Karpas-422 (cell line): ENCODE measurements around the gene GBX2. TPM values are rescaled to one million over a fixed set of nuclear protein-coding genes. Genes with fewer than 3 reads are reported as not detected.

Experiments used
- DNase-seq: peaks from one replicate; pipeline ENCODE4 v3.0.0-alpha.2; 2015
- H2AFZ ChIP-seq: fragments of 200-600 bp; sonication (generic); 2 replicates; pipeline ENCODE4 v1.6.1; 2014; ENCODE audit warnings: antibody characterized with exemption, low read length, mixed read lengths
- H3K27ac ChIP-seq: fragments of 200-600 bp; sonication (generic); 2 replicates; pipeline ENCODE4 v1.5.1; 2014; ENCODE audit warnings: mild to moderate bottlenecking, low read length, moderate library complexity
- H3K27me3 ChIP-seq: fragments of 200-600 bp; sonication (generic); 2 replicates; pipeline ENCODE4 v1.6.1; 2014; ENCODE audit warnings: low read length, mixed read lengths
- H3K36me3 ChIP-seq: fragments of 200-600 bp; sonication (generic); 2 replicates; pipeline ENCODE4 v1.6.1; 2014; ENCODE audit warnings: low read length, mixed read lengths; ENCODE audit not compliant: insufficient read depth
- H3K4me1 ChIP-seq: fragments of 200-600 bp; sonication (generic); 2 replicates; pipeline ENCODE4 v1.6.1; 2014; ENCODE audit warnings: mild to moderate bottlenecking, low read length, mixed read lengths
- H3K4me2 ChIP-seq: fragments of 200-600 bp; sonication (generic); 2 replicates; pipeline ENCODE4 v1.6.1; 2014; ENCODE audit warnings: low read length, low read depth, mild to moderate bottlenecking; ENCODE audit not compliant: poor library complexity, severe bottlenecking
- H3K4me3 ChIP-seq: fragments of 200-600 bp; sonication (generic); 2 replicates; pipeline ENCODE4 v1.5.1; 2014; ENCODE audit warnings: mild to moderate bottlenecking, antibody characterized with exemption, low read length, mixed read lengths
- H3K79me2 ChIP-seq: fragments of 200-600 bp; sonication (generic); 2 replicates; pipeline ENCODE4 v1.6.1; 2014; ENCODE audit warnings: mild to moderate bottlenecking, low read length, mixed read lengths
- H3K9ac ChIP-seq: fragments of 200-600 bp; sonication (generic); 2 replicates; pipeline ENCODE4 v1.6.0; 2014; ENCODE audit warnings: low read length
- H3K9me2 ChIP-seq: fragments of 200-600 bp; sonication (generic), shearing (Covaris generic); replicated peaks from 2 replicates; pipeline ENCODE4 v1.6.0; 2014; ENCODE audit warnings: mild to moderate bottlenecking, low read length, moderate library complexity; ENCODE audit not compliant: insufficient read depth
- H3K9me3 ChIP-seq: fragments of 300-700, 200-600 bp; sonication (generic); 2 replicates; pipeline ENCODE4 v1.6.1; 2014; ENCODE audit warnings: low read length, mixed read lengths
- H4K20me1 ChIP-seq: fragments of 200-600 bp; sonication (generic); 2 replicates; pipeline ENCODE4 v1.6.1; 2014; ENCODE audit warnings: mild to moderate bottlenecking, antibody characterized with exemption, low read length, low read depth; ENCODE audit not compliant: insufficient read depth
- total RNA-seq: library from RNA; depleted of rRNA; stranded (reverse); fragments of >200 nt; shearing (Covaris generic); gene quantifications from 2 replicates; pipeline ENCODE4 v1.2.3, GENCODE V29; 2014; ENCODE audit warnings: low replicate concordance

GBX2 gene
- total RNA-seq, 1 experiment from 2014 or later, result not detected

DNA sequence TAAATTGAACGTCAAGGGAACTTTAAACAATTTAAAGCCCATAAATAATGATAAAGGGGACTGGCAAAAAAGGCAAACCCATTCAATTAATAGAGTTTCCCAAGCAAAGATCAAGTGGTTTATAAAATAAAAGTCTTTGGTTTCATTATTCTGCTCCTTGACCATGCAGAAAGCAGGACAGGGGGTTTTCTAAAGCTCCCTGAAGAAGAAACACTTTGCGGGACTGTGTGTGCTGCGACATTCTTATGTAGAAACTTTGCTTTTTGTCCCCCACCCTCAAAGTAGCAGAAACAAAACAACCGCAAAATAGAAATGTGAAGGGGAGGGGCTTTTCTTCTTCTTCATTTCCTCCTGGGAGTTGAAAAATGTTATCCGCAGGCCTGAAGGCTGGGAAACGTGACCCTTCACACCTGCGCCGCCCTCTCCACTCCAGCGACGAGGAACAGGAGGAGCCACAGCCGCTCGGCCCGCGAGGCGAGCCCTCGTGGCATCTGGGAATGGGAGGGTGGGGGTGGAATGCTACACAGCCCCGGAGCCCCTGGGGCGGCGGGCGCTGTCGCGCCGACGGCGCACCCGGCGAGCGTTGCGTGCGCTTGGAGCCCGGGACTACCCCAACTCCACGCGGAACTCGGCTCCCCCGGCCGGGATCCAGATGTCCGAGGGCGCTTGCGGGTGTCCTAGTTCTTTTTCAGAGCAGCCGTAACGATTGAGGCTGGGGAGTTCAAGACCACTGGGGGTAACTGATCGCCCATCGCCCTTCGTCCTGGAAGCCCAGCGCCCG is 4.3 kb upstream of the GBX2 start:
- Histone ChIP-seq H3K79me2 (no peaks in the 10 kb centered on the region), H3K36me3 (no peaks in the 10 kb centered on the region), H3K4me1 (no peaks in the 10 kb centered on the region), H3K4me3 (no peak overlapping the region), H3K4me2 (no peak overlapping the region), H3K9me3 (no peaks in the 10 kb centered on the region), H3K9ac (no peak overlapping the region), H3K9me2 (no peaks in the 10 kb centered on the region), H3K27me3 (no peaks in the 10 kb centered on the region), H2AFZ (no peak overlapping the region), H4K20me1 (no peaks in the 10 kb centered on the region), H3K27ac (no peak overlapping the region)
- no peak for DNase-seq

- H3K27ac ChIP-seq, result no peak overlapping the region
- H3K79me2 ChIP-seq, result no peaks in the 10 kb centered on the region
- H3K4me3 ChIP-seq, result no peak overlapping the region
- no peak overlapping the region for H3K4me2 ChIP-seq
- no peaks in the 10 kb centered on the region for H4K20me1 ChIP-seq
- no peak overlapping the region for H3K9ac ChIP-seq
- no peaks in the 10 kb centered on the region for H3K36me3 ChIP-seq
- H2AFZ ChIP-seq, result no peak overlapping the region
- no peaks in the 10 kb centered on the region for H3K4me1 ChIP-seq
- no peak for DNase-seq
- no peaks in the 10 kb centered on the region for H3K9me3 ChIP-seq
- no peaks in the 10 kb centered on the region for H3K9me2 ChIP-seq
- H3K27me3 ChIP-seq, result no peaks in the 10 kb centered on the region
Observed at GRCh38 chr2:236171680-236172254, 3.6 kb upstream of the GBX2 start.

DNA sequence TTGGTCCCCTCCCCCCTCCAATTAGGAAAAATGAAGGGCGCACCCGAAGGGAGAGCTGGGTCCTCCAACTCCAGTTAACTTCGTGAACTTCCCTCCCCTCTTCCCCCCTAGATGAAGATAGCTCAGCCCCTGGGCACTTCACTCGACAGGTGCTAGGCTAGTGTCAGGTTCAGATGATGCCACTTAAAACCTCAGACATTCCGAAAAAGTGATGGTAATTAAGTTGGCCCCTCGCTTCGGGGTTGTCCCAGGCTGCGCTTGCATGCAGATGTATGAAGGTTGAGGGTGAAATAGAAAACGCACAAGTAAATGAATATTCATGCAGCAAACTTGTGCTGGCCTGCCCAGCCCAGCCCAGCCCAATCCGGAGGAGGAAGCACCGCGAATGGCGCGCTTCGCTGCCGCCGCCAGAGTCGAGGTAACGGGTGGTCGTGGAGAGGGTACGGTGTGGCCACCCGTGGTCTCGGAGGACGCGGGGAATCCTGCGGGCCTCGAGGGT is 3.0 kb upstream of the GBX2 start:
- Histone ChIP-seq H3K4me2 (no peak overlapping the region), H3K36me3 (no peaks in the 10 kb centered on the region), H2AFZ (no peak overlapping the region), H3K27me3 (no peaks in the 10 kb centered on the region), H4K20me1 (no peaks in the 10 kb centered on the region), H3K9me2 (no peaks in the 10 kb centered on the region), H3K4me3 (no peak overlapping the region), H3K9me3 (no peaks in the 10 kb centered on the region), H3K9ac (no peak overlapping the region), H3K27ac (no peak overlapping the region), H3K4me1 (no peaks in the 10 kb centered on the region), H3K79me2 (no peaks in the 10 kb centered on the region)
- DNase-seq, result no peak

DNA sequence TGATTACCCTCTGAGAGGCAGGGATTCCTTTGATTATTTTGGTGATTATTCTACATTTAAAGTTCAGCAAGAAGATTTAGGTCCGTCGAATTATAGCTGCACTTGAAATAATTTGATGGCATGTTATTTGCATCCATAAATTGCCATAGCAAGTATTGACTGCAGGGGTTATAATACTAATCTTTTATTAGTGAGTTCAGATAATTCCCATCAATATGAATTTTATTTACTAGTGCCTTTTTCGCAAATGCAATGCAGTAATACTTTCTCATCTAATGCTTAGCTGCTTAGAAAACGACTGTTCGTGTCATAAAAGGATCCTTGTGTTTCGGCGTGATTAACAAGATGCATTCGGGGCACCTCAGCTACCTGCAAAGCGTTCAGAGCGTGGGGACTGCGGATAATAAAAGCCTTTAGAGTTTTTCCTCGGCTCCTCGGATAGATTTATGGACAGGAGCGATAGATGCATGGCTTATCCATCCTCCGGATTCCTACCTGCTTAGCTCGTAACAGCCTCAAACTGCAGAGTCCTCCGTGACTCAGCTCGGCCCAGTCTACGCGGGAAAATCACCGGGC is 2.5 kb upstream of the GBX2 start:
- Histone ChIP-seq H2AFZ (no peak overlapping the region), H3K9me2 (no peaks in the 10 kb centered on the region), H3K36me3 (no peaks in the 10 kb centered on the region), H3K79me2 (no peaks in the 10 kb centered on the region), H3K4me2 (no peak overlapping the region), H3K4me1 (no peaks in the 10 kb centered on the region), H3K9me3 (no peaks in the 10 kb centered on the region), H4K20me1 (no peaks in the 10 kb centered on the region), H3K27me3 (no peaks in the 10 kb centered on the region), H3K9ac (no peak overlapping the region), H3K4me3 (no peak overlapping the region), H3K27ac (no peak overlapping the region)
- no peak for DNase-seq

DNA sequence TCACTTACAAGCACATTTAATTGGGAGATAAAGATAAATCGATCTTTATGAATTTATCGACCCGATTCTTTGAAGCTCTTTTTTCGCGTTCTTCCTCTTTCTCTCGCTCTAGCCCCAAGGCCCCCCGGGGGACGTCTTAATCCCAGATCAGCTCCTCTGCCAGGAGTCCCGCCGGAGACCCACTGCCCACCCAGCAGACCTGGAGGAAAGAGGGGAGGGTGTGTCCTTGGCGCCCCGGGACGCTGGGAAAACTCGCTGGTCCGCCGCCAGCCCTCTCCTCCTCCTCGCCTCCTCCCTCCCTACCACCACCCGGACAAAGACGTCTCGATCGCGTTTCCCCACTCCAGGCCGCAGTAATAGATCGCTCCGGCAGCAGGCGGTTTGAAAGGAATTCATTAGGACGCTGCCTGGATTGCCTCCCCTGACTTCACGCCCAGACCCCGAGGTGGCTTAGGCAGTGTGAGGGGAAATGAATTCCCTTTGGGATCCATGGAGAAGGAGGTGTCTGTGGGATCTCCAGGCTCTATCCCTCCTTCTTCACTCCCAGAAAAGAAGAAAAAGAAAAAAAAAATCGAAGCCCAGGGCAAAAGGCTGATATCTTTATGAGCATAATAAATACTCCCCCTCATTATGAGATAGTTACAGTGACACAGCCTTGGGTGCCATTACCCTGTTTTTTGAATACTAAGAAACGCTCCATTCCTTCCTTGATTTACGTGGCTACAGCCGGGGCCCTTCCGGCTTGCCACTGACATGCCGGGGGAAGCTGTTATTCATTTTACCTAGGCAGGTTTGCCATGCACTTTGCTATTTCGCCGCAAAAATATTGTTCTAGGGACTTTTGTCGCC is 1.8 kb upstream of the GBX2 start:
- H3K4me1 ChIP-seq, result no peaks in the 10 kb centered on the region
- H3K9me3 ChIP-seq, result no peaks in the 10 kb centered on the region
- no peaks in the 10 kb centered on the region for H3K36me3 ChIP-seq
- H3K4me2 ChIP-seq, result no peak overlapping the region
- no peak overlapping the region for H3K9ac ChIP-seq
- H3K79me2 ChIP-seq, result no peaks in the 10 kb centered on the region
- no peak for DNase-seq
- H3K27ac ChIP-seq, result no peak overlapping the region
- H3K9me2 ChIP-seq, result no peaks in the 10 kb centered on the region
- no peak overlapping the region for H2AFZ ChIP-seq
- H3K4me3 ChIP-seq, result no peak overlapping the region
- H3K27me3 ChIP-seq, result no peaks in the 10 kb centered on the region
- no peaks in the 10 kb centered on the region for H4K20me1 ChIP-seq

GRCh38 chr2:236169151-236169721 is 1.1 kb upstream of the GBX2 start:
- Histone ChIP-seq H3K4me1 (no peaks in the 10 kb centered on the region), H3K9ac (no peak overlapping the region), H3K9me2 (no peaks in the 10 kb centered on the region), H3K27me3 (no peaks in the 10 kb centered on the region), H3K9me3 (no peaks in the 10 kb centered on the region), H4K20me1 (no peaks in the 10 kb centered on the region), H3K4me2 (no peak overlapping the region), H3K27ac (no peak overlapping the region), H3K4me3 (no peak overlapping the region), H3K79me2 (no peaks in the 10 kb centered on the region), H3K36me3 (no peaks in the 10 kb centered on the region), H2AFZ (no peak overlapping the region)
- no peak for DNase-seq

- Histone ChIP-seq H3K9me2 (no peaks in the 10 kb centered on the region), H3K79me2 (no peaks in the 10 kb centered on the region), H3K9ac (no peak overlapping the region), H2AFZ (no peak overlapping the region), H3K27me3 (no peaks in the 10 kb centered on the region), H4K20me1 (no peaks in the 10 kb centered on the region), H3K27ac (no peak overlapping the region), H3K4me2 (no peak overlapping the region), H3K4me1 (no peaks in the 10 kb centered on the region), H3K9me3 (no peaks in the 10 kb centered on the region), H3K4me3 (no peak overlapping the region), H3K36me3 (no peaks in the 10 kb centered on the region)
- DNase-seq, result no peak
Observed at GRCh38 chr2:236167297-236168109, 683 bp downstream of the GBX2 start.
